ENCODE results near the gene CRIP3. TPM values are rescaled to one million over a fixed set of nuclear protein-coding genes. Genes with fewer than 3 reads are reported as not detected.

Gene CRIP3
- total and polyA plus RNA-seq, 2 experiments from 2014 or later = 3.6 to 5.2 TPM

GRCh38 chr6:43292341-43292740, 16.3 kb downstream of the CRIP3 start:
- no peaks in the 10 kb centered on the region for H3K9me3 ChIP-seq (ENCODE audit: low read depth)
- H3K4me3 ChIP-seq = no peak overlapping the region
- no peaks in the 10 kb centered on the region for H3K4me1 ChIP-seq (ENCODE audit: low read depth)
- no peaks in the 10 kb centered on the region for H3K36me3 ChIP-seq
- DNase-seq (ENCODE audit: low read depth in 1 of 2, low spot score in 1 of 2) = no peak
- H3K27me3 ChIP-seq = no peaks in the 10 kb centered on the region
- H3K27ac ChIP-seq = no peak overlapping the region
- TF ChIP-seq, protein P1, sequence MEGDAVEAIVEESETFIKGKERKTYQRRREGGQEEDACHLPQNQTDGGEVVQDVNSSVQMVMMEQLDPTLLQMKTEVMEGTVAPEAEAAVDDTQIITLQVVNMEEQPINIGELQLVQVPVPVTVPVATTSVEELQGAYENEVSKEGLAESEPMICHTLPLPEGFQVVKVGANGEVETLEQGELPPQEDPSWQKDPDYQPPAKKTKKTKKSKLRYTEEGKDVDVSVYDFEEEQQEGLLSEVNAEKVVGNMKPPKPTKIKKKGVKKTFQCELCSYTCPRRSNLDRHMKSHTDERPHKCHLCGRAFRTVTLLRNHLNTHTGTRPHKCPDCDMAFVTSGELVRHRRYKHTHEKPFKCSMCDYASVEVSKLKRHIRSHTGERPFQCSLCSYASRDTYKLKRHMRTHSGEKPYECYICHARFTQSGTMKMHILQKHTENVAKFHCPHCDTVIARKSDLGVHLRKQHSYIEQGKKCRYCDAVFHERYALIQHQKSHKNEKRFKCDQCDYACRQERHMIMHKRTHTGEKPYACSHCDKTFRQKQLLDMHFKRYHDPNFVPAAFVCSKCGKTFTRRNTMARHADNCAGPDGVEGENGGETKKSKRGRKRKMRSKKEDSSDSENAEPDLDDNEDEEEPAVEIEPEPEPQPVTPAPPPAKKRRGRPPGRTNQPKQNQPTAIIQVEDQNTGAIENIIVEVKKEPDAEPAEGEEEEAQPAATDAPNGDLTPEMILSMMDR (IDR thresholded peaks at IDR 0.05; ENCODE audit: low read depth, low read length) = no peak

DNA sequence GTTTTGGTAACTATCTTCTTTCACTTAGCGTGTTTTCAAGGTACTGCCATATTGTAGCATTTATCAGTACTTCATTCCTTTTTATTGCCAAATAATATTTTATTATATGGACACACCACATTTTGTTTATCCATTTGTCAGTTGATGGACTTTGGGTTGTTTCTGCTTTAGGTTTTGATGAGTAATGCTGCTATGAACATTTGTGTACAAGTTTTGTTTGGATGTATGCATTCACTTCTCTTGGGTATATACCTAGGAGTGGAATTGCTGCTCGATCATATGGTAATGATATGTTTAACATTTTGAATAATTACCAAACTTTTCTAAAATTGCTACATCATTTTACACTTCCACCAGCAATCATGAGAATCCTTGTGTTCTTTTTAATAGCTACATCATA, 16.9 kb downstream of the CRIP3 start:
- H3K27me3 ChIP-seq = no peaks in the 10 kb centered on the region
- TF ChIP-seq, protein P1 (IDR thresholded peaks at IDR 0.05; ENCODE audit: low read depth, low read length) = no peak
- no peak overlapping the region for H3K27ac ChIP-seq
- H3K4me3 ChIP-seq = no peak overlapping the region
- H3K4me1 ChIP-seq (ENCODE audit: low read depth) = no peaks in the 10 kb centered on the region
- H3K36me3 ChIP-seq = no peaks in the 10 kb centered on the region
- H3K9me3 ChIP-seq (ENCODE audit: low read depth) = no peaks in the 10 kb centered on the region
- DNase-seq (ENCODE audit: low read depth in 1 of 2, low spot score in 1 of 2) = no peak

DNA sequence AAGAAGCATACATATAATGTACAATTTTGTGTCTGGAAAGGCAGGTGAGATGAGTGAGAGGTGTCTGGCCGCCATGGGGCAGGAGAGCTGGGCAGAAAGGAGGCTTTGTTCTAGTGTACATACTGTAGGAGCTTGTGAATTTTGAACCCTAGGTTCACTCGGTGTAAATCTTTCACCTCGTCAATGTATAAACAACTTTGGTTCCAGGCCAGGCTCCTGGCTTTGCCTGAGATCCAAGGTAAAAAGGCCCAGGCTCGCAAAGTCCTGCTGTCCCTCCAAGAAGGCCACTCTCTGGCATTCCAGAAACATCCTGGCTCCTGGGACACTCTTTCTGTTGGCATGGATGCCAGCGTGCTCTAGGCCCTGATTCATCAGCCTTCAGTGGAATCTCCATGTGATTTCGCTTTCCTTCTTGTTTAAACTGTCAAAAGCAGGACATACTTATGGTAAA, 17.7 kb downstream of the CRIP3 start:
- no peak overlapping the region for H3K27ac ChIP-seq
- DNase-seq (ENCODE audit: low read depth in 1 of 2, low spot score in 1 of 2) = no peak
- H3K9me3 ChIP-seq (ENCODE audit: low read depth) = no peaks in the 10 kb centered on the region
- no peaks in the 10 kb centered on the region for H3K27me3 ChIP-seq
- no peaks in the 10 kb centered on the region for H3K4me1 ChIP-seq (ENCODE audit: low read depth)
- H3K4me3 ChIP-seq = no peak overlapping the region
- TF ChIP-seq, protein P1 (IDR thresholded peaks at IDR 0.05; ENCODE audit: low read depth, low read length) = no peak
- no peaks in the 10 kb centered on the region for H3K36me3 ChIP-seq

DNA sequence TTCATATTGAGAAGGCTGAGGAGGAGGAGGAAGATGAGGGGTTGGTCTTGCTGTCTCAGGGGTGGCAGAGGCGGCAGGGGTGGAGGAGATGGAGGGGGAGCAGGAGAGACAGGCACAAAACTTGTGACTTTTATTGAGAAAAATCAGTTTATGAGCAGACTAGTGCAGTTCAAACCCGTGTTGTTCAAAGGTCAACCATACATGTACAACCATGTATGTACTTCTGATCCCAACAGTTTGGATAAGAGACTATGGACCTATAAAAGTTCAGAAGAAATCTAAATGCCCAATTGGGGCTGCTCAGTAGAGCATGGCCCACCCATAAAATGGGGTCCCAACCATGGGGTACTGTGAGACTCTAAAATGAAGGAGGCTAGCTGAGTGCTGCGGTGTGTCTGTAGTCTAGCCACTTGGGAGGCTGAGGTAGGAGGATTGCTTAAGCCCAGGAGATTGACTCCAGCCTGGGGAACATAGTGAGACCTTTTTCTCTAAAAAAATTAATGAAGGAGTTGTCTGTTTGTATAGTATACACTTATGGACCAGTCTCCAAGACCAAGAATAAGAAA, 18.2 kb downstream of the CRIP3 start:
- H3K27ac ChIP-seq = no peak overlapping the region
- H3K9me3 ChIP-seq (ENCODE audit: low read depth) = no peaks in the 10 kb centered on the region
- H3K27me3 ChIP-seq = no peaks in the 10 kb centered on the region
- H3K4me3 ChIP-seq = no peak overlapping the region
- no peaks in the 10 kb centered on the region for H3K36me3 ChIP-seq
- H3K4me1 ChIP-seq (ENCODE audit: low read depth) = no peaks in the 10 kb centered on the region
- TF ChIP-seq, protein P1 (IDR thresholded peaks at IDR 0.05; ENCODE audit: low read depth, low read length) = no peak
- DNase-seq (ENCODE audit: low read depth in 1 of 2, low spot score in 1 of 2) = no peak

- no peak for DNase-seq (ENCODE audit: low read depth in 1 of 2, low spot score in 1 of 2)
- TF ChIP-seq, protein P1 (IDR thresholded peaks at IDR 0.05; ENCODE audit: low read depth, low read length) = no peak
- H3K4me3 ChIP-seq = no peak overlapping the region
- peaks cover 7% of the 10 kb centered on the region for H3K27me3 ChIP-seq
- no peak overlapping the region for H3K27ac ChIP-seq
- no peaks in the 10 kb centered on the region for H3K4me1 ChIP-seq (ENCODE audit: low read depth)
- no peaks in the 10 kb centered on the region for H3K9me3 ChIP-seq (ENCODE audit: low read depth)
- no peaks in the 10 kb centered on the region for H3K36me3 ChIP-seq
Measured at GRCh38 chr6:43287717-43288679, 20.6 kb downstream of the CRIP3 start.

Data from cardiac muscle cell (in vitro differentiated cells and primary cell).